HepG2 (cell line): ENCODE results near the gene RNF5. TPM values are rescaled to one million over a fixed set of nuclear protein-coding genes. Genes with fewer than 3 reads are reported as not detected.

ENCODE experiments used
- ATAC-seq: fragments of 200-7000 bp; cut with Tn5 transposase; 3 replicates; pipeline ENCODE4 v1.9.1; 2020; ENCODE audit warnings: mild to moderate bottlenecking, moderate library complexity
- BruUV-seq: library from RNA; stranded (reverse); fragments of 400-500 nt; replicated peaks from 2 replicates; lab custom pipeline; 2021; lab: Mats Ljungman, UMichigan
- CTCF ChIA-PET: fragments of 300-600 bp; formaldehyde crosslinking; extraction: SDS; loops from one replicate; lab custom pipeline; 2021; ENCODE audit warnings: low total read pairs, inconsistent platforms, low intra/inter-chr PET ratio; lab: Yijun Ruan, JAX
- POLR2A ChIA-PET: fragments of 350-600 bp; sonication (Branson Sonifier 250); formaldehyde crosslinking; loops from one replicate; lab custom pipeline; 2020; ENCODE audit warnings: antibody characterized with exemption, inconsistent platforms; lab: Yijun Ruan, JAX
- DNase-seq: peaks from one replicate; pipeline ENCODE4 v3.0.0-alpha.2; 2015; ENCODE audit warnings: low spot score
- FAIRE-seq: peaks from 3 replicates; lab custom pipeline; 2011; peaks lifted over from hg19 to GRCh38; lab: Jason Lieb, UNC
- H2AFZ ChIP-seq: one replicate; pipeline ENCODE4 v1.6.1; 2011; ENCODE audit warnings: low read length, inconsistent platforms
- H3K27ac ChIP-seq: fragments of 300-600 bp; 3 replicates; pipeline ENCODE4 v1.8.0; 2011; ENCODE audit warnings: mixed run types, mild to moderate bottlenecking, mixed read lengths, low read length, inconsistent platforms; ENCODE audit not compliant: insufficient read depth; ENCODE audit errors: extremely low read length
- H3K27me3 ChIP-seq, 2 experiments: fragments of 200-600 bp in 1 of 2; 2 replicates in 1 of 2; 3 replicates in 1 of 2; pipeline versions ENCODE4 v1.6.0 to v1.8.0; 2011; ENCODE audit warnings: low read length in 2 of 2, mild to moderate bottlenecking in 2 of 2, moderate library complexity in 2 of 2, inconsistent platforms in 1 of 2; ENCODE audit not compliant: insufficient read depth in 2 of 2, control insufficient read depth in 1 of 2
- H3K36me3 ChIP-seq, 2 experiments: fragments of 200-600 bp in 1 of 2; replicated peaks in 1 of 2; 2 replicates in 1 of 2; 3 replicates in 1 of 2; pipeline versions ENCODE4 v1.5.1 to v1.8.0; 2011; ENCODE audit warnings: low read length in 2 of 2, inconsistent platforms in 1 of 2; ENCODE audit not compliant: insufficient read depth in 2 of 2, control insufficient read depth in 1 of 2
- H3K4me1 ChIP-seq: 2 replicates; pipeline ENCODE4 v1.5.1; 2012; ENCODE audit warnings: low read length, inconsistent platforms; ENCODE audit not compliant: insufficient read depth
- H3K4me2 ChIP-seq: 2 replicates; pipeline ENCODE4 v1.6.0; 2011; ENCODE audit warnings: low read depth, low read length, inconsistent platforms
- H3K4me3 ChIP-seq, 3 experiments: fragments of 200-600 bp in 1 of 3; sonication (generic), shearing (Covaris generic) in 1 of 3; replicated peaks in 1 of 3; 2 replicates each; pipeline ENCODE4 v1.5.1; 2011 to 2016; ENCODE audit warnings: low read length in 3 of 3, inconsistent platforms in 2 of 3, low read depth in 2 of 3, mild to moderate bottlenecking in 2 of 3, control low read depth in 1 of 3, mixed read lengths in 1 of 3; ENCODE audit not compliant: insufficient read depth in 1 of 3
- H3K79me2 ChIP-seq: one replicate; pipeline ENCODE4 v1.6.1; 2011; ENCODE audit warnings: low read length, inconsistent platforms; ENCODE audit not compliant: insufficient read depth
- H3K9ac ChIP-seq: 2 replicates; pipeline ENCODE4 v1.6.0; 2011; ENCODE audit warnings: mild to moderate bottlenecking, low read depth, low read length, inconsistent platforms; ENCODE audit not compliant: insufficient read depth
- H3K9me3 ChIP-seq: 2 replicates; pipeline ENCODE4 v1.5.1; 2012; ENCODE audit warnings: mild to moderate bottlenecking, low read length
- H4K20me1 ChIP-seq: 2 replicates; pipeline ENCODE4 v1.6.0; 2011; ENCODE audit warnings: inconsistent platforms, mild to moderate bottlenecking, low read length, moderate library complexity; ENCODE audit not compliant: insufficient read depth
- MAFK ChIP-seq, 2 experiments: IDR thresholded peaks in 1 of 2; conservative IDR thresholded peaks in 1 of 2; 2 replicates each; pipeline ENCODE4 v1.6.1; 2011; ENCODE audit warnings: improper control_type of control experiment in 2 of 2, low read length in 2 of 2
- MNT ChIP-seq: fragments of 450-650 bp; IDR thresholded peaks from 2 replicates; pipeline ENCODE4 v1.6.1; 2016
- MXD1 ChIP-seq: sonication (generic); formaldehyde crosslinking; IDR thresholded peaks from 2 replicates; pipeline ENCODE4 v1.4.0; 2020; ENCODE audit warnings: mild to moderate bottlenecking, missing genetic modification reagents
- RNF2 ChIP-seq: fragments of 450-650 bp; conservative IDR thresholded peaks from 2 replicates; pipeline ENCODE4 v1.6.1; 2016; ENCODE audit warnings: low read depth
- ZNF12 ChIP-seq: sonication (generic); formaldehyde crosslinking; IDR thresholded peaks from 2 replicates; pipeline ENCODE4 v1.5.0; 2020; ENCODE audit warnings: missing genetic modification reagents
- ZNF878 ChIP-seq: sonication (generic); formaldehyde crosslinking; IDR thresholded peaks from 2 replicates; pipeline ENCODE4 v1.8.1; 2023; ENCODE audit warnings: mild to moderate bottlenecking, missing genetic modification reagents, moderate library complexity
- WGBS: methylation state at CpG from one replicate; pipeline ENCODE4 v1.1.6; 2017; ENCODE audit warnings: low lambda C conversion rate; 5-methylcytosine and 5-hydroxymethylcytosine counted together
- in situ Hi-C: cut with HindIII; loops from 2 replicates; pipeline ENCODE4 v1.10.0; 2017; ENCODE audit warnings: low pct_unique_long_range_greater_than_20kb; ENCODE audit not compliant: extremely low pct_ligation_motif_present
- intact Hi-C: fragments of 100-400 bp; cut with micrococcal nuclease; formaldehyde crosslinking; loops from one replicate; pipeline ENCODE4 v1.10.0; 2022; ENCODE audit not compliant: unreplicated experiment
- polyA plus RNA-seq, 8 experiments: library from polyadenylated mRNA; depleted of rRNA in 3 of 8; stranded (reverse) in 7 of 8; unstranded in 1 of 8; fragments of >200 nt; fragmentation: Illumina TruSeq in 4 of 8; extraction: Trizol in 4 of 8; gene quantifications; 2 replicates each; pipeline versions ENCODE4 v1.2.1 to v1.2.3, GENCODE V29; 2011 to 2016; ENCODE audit warnings: low read depth in 4 of 8, missing spikeins in 1 of 8, mixed read lengths in 1 of 8; ENCODE audit not compliant: insufficient read depth in 1 of 8
- total RNA-seq, 5 experiments: library from RNA; depleted of rRNA; stranded (reverse); fragments of >200 nt; fragmentation: Illumina TruSeq; extraction: Trizol; gene quantifications; 2 replicates each; pipeline ENCODE4 v1.2.3, GENCODE V29; 2016; ENCODE audit warnings: low read depth in 1 of 5

Gene RNF5
- total and polyA plus RNA-seq, 2 of the 13 experiments (the other 11 are each of a cell fraction or from before 2014, with no cell fraction given): 98.0 to 131 TPM

GRCh38 chr6:32203426-32204267 lies 25.4 kb downstream of the RNF5 start:
- H4K20me1 ChIP-seq: no peaks in the 10 kb centered on the region
- H3K27ac ChIP-seq: no peak overlapping the region
- no TSS peak for BruUV-seq
- H3K27me3 ChIP-seq: peaks cover 4 to 29% of the 10 kb centered on the region in 2 experiments; a peak in 4 of 5 replicates
- FAIRE-seq (no peak), DNase-seq (no peak), ATAC-seq (no peak)
- TF ChIP-seq ZNF878 (CRISPR knock-in tag) (no peak), ZNF12 (CRISPR knock-in tag) (no peak), MAFK (conservative IDR thresholded peaks at IDR 0.05 in 1 of 2, IDR thresholded peaks at IDR 0.05 in 1 of 2; ENCODE audit: low read length in 2 of 2) (peak; percentile 21 to 55; a peak in 2 of 4 replicates)
- no peaks in the 10 kb centered on the region for H3K79me2 ChIP-seq
- H3K4me3 ChIP-seq: no peak overlapping the region
- H3K36me3 ChIP-seq: no peaks in the 10 kb centered on the region
- 16% methylated on average over 6 of the region's 9 CpGs for WGBS
- no peak overlapping the region for H2AFZ ChIP-seq
- ChIA-PET CTCF (no interaction called here), POLR2A (no interaction called here)
- H3K9me3 ChIP-seq: no peaks in the 10 kb centered on the region
- no peak overlapping the region for H3K4me2 ChIP-seq
- in situ Hi-C loops (no loop called here), intact Hi-C loops (no loop called here)
- no peak overlapping the region for H3K9ac ChIP-seq
- H3K4me1 ChIP-seq: peaks cover 13% of the 10 kb centered on the region

GRCh38 chr6:32204268-32204715 lies 26.1 kb downstream of the RNF5 start:
- no peak overlapping the region for H3K27ac ChIP-seq
- POLR2A ChIA-PET: no interaction called here
- no peak for ATAC-seq

More at GRCh38 chr6:32204268-32204715, 26.1 kb downstream of the RNF5 start:
- Histone ChIP-seq H3K4me1 (peaks cover 19% of the 10 kb centered on the region), H3K79me2 (no peaks in the 10 kb centered on the region), H3K9me3 (no peaks in the 10 kb centered on the region), H2AFZ (no peak overlapping the region), H3K27me3 (peaks cover 4 to 29% of the 10 kb centered on the region in 2 experiments; a peak in 4 of 5 replicates), H4K20me1 (no peaks in the 10 kb centered on the region), H3K4me3 (no peak overlapping the region), H3K36me3 (no peaks in the 10 kb centered on the region), H3K4me2 (no peak overlapping the region), H3K9ac (no peak overlapping the region)
- CTCF ChIA-PET: no interaction called here
- no TSS peak for BruUV-seq
- 0 out of 2 replicates have a peak, but pooled peaks have one; percentile 15 for TF ChIP-seq MNT
- TF ChIP-seq MXD1 (CRISPR knock-in tag): 0 out of 2 replicates have a peak, but pooled peaks have one; percentile 25
- TF ChIP-seq RNF2: no peak
- intact Hi-C loops (no loop called here), in situ Hi-C loops (no loop called here)
- DNase-seq (no peak), FAIRE-seq (no peak)
- 30% methylated on average over 2 of the region's 3 CpGs for WGBS
